NCI-H226 (cell line): ENCODE results near the gene RAB30.
"Not testable (repeated sequence)": the region's sequence is repeated elsewhere in the genome, so short reads cannot be mapped to it uniquely, and the experiment has no call there.

Experiments used
- DNase-seq: peaks from one replicate; pipeline ENCODE4 v3.0.0-alpha.2; 2015

The RAB30 gene

GRCh38 chr11:83035070-83035854, 36.4 kb downstream of the RAB30 start:
- DNase-seq = no peak

DNA sequence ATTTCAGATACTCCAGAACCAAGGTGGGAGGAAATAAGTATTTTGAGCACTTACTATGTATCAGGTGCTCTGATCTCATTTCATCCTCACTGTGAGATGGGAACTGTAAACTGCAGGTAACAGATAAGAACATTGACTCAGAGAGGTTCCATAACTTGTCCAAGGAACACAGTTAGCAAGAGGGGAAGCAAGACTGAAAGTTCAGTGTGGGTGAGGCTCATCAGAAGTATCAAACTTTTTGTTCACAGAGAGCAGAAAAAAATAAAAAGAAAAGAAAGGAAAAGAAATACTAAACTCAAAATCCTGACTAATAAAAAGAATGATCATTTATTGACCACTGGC, 37.1 kb downstream of the RAB30 start:
- no peak for DNase-seq

DNA sequence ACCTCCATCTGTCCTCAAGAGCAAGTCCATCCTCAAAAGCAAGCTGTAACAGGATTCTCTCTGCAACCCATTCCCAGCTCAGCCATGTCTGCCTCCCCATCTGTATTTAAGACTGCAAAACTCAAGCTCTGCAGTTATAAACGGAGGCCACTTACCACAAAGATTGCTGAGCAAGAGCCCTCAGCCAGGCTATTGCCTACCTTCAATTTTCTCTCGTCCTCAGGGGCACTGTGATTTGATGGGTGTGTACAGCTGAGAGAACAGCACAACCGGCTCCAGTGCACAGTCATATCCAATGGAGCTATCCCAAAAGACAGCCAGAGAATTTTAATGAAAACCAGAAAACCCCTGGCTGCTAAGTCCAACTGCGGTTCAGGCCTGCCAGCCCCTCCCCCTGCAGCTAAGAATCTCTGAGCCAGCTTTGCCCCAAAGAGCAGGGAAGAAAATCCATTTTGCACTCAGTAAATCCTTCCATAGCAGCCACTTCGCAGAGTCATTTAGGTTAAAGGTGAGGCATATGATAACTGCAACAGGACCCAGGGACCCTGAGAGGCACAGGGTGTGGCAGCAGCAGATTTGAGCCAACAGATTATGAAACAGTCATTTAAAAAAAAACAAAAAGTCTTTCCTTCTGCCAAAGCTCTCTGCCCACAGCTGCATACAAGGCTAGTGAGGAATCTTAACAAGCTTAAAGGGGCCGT, 37.6 kb downstream of the RAB30 start:
- DNase-seq = no peak

- DNase-seq = no peak
Observed at GRCh38 chr11:83033371-83033770, 38.3 kb downstream of the RAB30 start.

- DNase-seq = no peak
Observed at GRCh38 chr11:83031127-83031526, 40.6 kb downstream of the RAB30 start.

DNA sequence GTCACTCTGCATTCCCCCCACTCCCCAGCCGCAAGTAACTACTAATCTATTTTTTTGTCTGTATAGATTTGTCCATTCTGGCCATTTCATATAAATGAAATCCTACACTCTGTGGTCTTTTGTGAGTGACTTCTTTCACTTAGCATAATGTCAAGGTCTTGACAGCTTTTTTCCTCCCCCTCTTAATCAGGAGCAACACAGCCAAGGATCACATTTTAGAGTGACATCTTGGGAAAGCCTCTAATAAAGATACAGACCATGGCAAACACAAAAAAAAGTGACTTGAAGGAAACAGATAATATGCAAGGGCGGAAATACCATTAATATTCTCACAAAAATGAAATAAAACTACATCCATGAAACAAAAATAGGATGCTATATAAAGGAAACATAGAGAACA, 43.9 kb downstream of the RAB30 start:
- no peak for DNase-seq

- DNase-seq = no peak
Observed at GRCh38 chr11:83027289-83027688, 44.4 kb downstream of the RAB30 start.

DNA sequence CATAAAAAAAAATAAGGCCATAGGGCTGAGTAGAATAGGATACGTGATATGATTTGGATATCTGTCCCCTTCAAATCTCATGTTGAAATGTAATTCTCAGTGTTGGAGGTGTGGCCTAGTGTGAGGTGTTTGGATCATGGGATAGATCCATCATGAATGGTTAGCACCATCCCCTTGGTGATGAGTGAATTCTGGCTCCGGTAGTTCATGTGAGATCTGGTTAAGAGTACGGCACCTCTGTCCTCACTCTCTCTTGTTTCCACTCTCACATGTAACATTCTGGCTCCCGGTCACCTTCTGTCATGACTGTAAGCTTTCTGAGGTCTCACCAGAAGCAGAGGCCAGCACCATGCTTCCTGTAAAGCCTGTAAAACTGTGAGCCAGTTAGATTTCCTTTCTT, 45.5 kb downstream of the RAB30 start:
- DNase-seq = no peak

- DNase-seq = no peak
Observed at GRCh38 chr11:83025267-83025704, 46.4 kb downstream of the RAB30 start.

- DNase-seq = no peak
Observed at GRCh38 chr11:83024270-83024854, 47.3 kb downstream of the RAB30 start.

DNA sequence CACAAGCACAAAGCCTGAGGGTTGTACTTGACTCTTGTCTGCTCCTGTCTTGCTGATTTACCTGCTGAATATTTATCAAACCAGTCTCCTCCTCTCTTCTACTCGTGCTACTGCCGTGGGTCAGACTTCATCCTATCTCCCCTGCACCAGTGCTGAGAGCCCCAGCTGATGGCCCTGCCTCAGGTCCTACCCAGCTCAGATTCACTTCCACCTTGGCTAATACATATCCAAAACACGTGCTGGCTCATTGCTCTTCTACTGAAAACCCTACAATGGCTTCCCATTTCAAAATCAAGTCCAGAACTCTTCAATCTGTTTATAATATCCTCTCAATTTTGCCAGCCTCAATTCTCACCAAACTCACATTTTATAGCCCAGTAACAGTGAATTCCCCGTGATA, 48.3 kb downstream of the RAB30 start:
- DNase-seq = no peak

DNA sequence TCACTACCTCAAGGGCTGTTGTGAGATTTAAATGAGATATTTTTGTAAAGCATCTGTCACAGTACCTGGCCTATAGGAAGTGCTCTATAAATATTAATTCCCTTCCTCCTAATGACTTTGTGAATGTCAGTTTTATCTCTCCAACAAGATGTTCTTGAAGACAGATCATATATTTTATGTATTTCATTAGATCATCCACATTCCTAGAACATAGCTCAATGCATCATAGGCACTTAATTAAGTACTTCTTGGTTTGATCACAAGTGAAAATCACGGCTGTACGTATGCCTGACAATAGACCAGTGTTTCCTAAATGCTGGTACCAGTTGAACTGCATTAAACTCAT, 49.9 kb downstream of the RAB30 start:
- DNase-seq = no peak

- no peak for DNase-seq
Observed at GRCh38 chr11:83020942-83021779, 50.5 kb downstream of the RAB30 start.

GRCh38 chr11:83019888-83020579, 51.7 kb downstream of the RAB30 start:
- no peak for DNase-seq

- DNase-seq = no peak
Observed at GRCh38 chr11:83014951-83015350, 56.7 kb downstream of the RAB30 start.

GRCh38 chr11:83012168-83013067, 59.3 kb downstream of the RAB30 start:
- no peak for DNase-seq

DNA sequence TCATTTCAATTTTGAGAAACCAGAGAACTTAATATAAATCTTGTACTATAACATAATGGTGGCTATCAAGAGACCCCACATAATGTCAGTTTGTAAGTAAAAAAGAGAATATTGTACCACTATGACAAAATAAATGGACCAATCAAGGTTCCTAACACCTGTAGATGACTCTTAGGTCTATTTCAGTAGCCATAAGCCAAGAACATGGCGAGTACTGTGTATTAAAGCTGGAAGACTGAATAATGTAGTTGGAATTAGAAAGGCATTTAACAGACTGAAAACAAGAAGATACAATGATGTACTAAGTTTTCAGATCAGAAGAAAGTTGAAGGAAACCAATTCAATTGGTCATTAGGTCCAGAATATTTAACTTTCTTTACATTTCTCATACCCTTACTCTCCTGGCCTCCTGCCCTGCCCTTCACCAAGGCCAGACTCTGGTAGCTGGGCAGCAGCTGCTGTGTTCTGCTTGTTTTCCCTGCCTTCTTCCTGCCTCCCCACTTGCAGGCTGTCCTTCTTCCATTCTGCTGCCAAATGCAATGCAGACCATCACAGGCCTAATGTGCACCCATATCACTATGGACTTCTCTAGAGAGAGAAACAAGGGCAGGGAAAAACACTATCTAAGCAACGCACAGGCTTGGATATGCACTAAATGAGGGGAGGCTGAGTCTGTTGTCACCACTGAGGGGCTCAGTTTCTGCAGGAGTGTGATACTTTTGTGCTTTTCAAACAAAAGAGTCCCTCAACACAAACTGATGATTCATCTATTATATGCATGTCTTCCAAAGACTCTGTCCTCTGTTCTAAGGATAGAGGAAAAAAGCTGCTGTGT, 60.1 kb downstream of the RAB30 start:
- DNase-seq = no peak

- no peak for DNase-seq
Observed at GRCh38 chr11:83009999-83010398, 61.7 kb downstream of the RAB30 start.

DNA sequence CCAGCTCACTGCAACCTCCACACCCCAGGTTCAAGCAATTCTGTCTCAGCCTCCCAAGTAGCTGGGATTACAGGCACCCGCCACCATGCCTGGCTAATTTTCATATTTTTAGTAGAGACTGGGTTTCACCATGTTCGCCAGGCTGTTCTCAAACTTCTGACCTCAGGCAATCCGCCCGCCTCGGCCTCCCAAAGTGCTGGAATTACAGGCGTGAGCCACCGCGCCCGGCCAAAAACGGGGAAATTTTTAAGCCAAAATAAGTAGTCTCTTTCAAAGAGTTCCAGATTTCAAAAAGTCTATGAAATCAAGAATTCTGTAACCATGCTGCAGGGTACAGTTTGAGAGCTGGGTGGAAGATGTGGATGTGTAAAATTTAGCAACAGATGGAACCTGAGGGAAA, 62.6 kb downstream of the RAB30 start:
- not testable (repeated sequence) for DNase-seq

- no peak for DNase-seq
Observed at GRCh38 chr11:83008581-83008923, 63.1 kb downstream of the RAB30 start.
